ENCODE data around the gene PREX1.

The PREX1 gene

DNA sequence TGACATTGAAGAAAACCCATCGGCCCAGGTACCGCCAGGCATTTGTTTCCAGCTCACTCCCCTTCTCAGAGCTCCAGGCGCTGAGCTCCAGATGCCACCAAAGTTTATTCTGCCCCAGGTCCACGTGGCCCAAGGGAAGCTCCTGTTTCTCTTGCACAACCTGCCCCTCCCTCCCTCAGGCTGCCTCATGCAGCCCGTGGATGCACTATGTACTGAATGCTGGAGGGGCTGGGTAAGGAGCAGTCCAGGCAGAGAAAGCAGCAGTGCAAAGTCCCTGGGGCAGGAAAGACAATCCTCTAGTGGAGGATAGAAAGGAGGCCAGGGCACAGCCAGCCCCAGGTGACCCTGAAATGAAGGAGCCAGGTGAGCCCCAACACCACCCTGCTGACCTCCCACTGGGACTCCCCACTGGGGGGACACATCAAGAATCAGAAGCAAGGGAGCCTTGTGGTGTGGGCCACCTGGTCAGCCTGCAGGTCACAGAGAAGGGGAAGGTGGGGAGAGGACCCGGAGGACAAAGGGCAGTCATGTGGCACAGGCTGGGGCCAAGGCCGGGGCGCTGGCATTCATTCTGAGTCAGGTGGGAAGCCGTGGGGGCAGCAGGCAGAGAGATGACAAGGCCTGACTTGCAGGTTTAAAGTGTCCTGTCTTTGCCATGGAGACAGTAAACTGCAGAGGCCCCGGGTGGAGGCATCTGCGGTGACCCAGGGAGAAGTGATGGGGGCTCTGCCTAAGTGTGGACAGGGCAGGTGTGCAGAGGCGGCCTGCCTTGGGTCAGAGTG is 230.1 kb downstream of the PREX1 start:
- no peaks in the 10 kb centered on the region; the same call in none of the 2 replicates for H3K27me3 ChIP-seq (replicated peaks; ENCODE audit: control insufficient read depth, insufficient read depth, low read length)
- TF ChIP-seq, protein P1, sequence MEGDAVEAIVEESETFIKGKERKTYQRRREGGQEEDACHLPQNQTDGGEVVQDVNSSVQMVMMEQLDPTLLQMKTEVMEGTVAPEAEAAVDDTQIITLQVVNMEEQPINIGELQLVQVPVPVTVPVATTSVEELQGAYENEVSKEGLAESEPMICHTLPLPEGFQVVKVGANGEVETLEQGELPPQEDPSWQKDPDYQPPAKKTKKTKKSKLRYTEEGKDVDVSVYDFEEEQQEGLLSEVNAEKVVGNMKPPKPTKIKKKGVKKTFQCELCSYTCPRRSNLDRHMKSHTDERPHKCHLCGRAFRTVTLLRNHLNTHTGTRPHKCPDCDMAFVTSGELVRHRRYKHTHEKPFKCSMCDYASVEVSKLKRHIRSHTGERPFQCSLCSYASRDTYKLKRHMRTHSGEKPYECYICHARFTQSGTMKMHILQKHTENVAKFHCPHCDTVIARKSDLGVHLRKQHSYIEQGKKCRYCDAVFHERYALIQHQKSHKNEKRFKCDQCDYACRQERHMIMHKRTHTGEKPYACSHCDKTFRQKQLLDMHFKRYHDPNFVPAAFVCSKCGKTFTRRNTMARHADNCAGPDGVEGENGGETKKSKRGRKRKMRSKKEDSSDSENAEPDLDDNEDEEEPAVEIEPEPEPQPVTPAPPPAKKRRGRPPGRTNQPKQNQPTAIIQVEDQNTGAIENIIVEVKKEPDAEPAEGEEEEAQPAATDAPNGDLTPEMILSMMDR (IDR thresholded peaks at IDR 0.05; ENCODE audit: insufficient read depth, low read length, poor library complexity, severe bottlenecking) = no peak
- no peak for DNase-seq (ENCODE audit: extremely low read depth, insufficient read length)
- no peak overlapping the region for H3K4me3 ChIP-seq (replicated peaks; ENCODE audit: low read depth, low read length)
- no peaks in the 10 kb centered on the region for H3K36me3 ChIP-seq (ENCODE audit: control insufficient read depth, insufficient read depth, low read length)

DNA sequence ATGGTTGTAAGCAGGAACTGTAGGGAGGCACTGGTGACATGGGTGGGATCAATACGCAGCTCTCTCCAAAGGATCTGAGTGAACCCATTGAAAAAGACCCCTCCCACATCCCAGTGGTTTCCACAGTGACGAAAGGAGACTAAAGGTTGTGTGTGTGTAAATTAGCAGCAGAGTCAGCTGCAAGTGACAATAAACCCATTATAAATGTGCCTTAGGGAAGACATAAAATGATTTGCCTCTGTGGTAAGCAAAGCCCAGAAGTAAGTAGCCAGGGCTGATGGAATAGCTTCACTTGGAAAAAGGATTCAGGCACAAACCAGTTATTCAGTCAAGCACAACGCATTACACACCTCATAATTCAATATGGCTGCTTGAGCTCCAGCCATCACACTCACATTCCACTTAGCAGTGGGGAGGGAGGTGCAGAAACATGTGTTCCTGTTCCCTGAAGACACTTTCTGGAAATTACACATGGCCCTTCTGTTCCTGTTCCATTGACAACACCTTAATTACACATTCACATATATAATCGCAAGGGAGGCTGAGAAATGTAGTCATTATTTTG is 231.4 kb downstream of the PREX1 start:
- DNase-seq (ENCODE audit: extremely low read depth, insufficient read length) = no peak
- TF ChIP-seq, protein P1 (IDR thresholded peaks at IDR 0.05; ENCODE audit: insufficient read depth, low read length, poor library complexity, severe bottlenecking) = no peak

DNA sequence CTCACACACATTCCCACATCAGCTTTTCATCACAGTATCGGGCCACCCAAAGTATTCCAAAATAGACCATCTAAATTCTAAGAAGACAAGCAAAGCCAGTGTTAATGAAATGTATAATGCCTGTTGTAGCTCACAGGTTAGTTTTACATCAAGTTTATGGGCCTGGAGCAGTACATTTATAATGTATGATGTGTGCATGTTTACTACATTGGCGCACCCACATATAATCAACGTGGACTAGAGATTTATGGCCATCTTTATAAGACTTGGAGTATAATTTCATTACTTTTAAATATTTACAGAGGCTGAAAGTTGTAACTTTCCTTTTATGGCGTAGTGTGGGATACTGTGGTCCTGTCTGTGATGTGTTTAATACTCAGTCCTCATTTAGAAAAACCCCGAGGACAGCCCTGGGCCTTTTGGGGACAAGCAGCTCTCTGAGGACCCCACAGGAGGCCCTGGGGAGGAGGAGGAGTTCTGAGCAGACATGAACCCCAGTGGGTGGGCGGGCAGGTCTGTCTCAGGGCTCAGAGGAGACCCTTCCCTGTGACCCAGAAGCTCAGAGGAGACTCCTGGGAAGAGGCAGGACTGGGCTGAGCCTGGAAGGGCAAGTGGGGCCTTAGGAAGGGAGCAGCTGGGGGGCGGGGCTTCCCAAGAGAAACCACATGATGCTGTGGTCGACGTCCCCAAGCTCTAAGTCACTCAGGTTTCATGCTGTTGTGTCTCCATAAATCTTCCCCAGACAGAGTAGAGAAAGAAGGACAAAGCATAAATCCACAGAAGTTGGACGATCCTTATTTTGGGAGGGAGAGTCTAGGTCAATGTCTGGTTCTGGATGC is 232.1 kb downstream of the PREX1 start:
- no peak for DNase-seq (ENCODE audit: extremely low read depth, insufficient read length)
- H3K27me3 ChIP-seq (replicated peaks; ENCODE audit: control insufficient read depth, insufficient read depth, low read length) = no peaks in the 10 kb centered on the region; the same call in none of the 2 replicates
- TF ChIP-seq, protein P1 (IDR thresholded peaks at IDR 0.05; ENCODE audit: insufficient read depth, low read length, poor library complexity, severe bottlenecking) = no peak
- no peak overlapping the region for H3K4me3 ChIP-seq (replicated peaks; ENCODE audit: low read depth, low read length)
- H3K36me3 ChIP-seq (ENCODE audit: control insufficient read depth, insufficient read depth, low read length) = no peaks in the 10 kb centered on the region

More for the DNA sequence above, 231.4 kb downstream of the PREX1 start:
- Histone ChIP-seq H3K27me3 (replicated peaks; ENCODE audit: control insufficient read depth, insufficient read depth, low read length) (no peaks in the 10 kb centered on the region; the same call in none of the 2 replicates), H3K36me3 (ENCODE audit: control insufficient read depth, insufficient read depth, low read length) (no peaks in the 10 kb centered on the region), H3K4me3 (replicated peaks; ENCODE audit: low read depth, low read length) (no peak overlapping the region)

DNA sequence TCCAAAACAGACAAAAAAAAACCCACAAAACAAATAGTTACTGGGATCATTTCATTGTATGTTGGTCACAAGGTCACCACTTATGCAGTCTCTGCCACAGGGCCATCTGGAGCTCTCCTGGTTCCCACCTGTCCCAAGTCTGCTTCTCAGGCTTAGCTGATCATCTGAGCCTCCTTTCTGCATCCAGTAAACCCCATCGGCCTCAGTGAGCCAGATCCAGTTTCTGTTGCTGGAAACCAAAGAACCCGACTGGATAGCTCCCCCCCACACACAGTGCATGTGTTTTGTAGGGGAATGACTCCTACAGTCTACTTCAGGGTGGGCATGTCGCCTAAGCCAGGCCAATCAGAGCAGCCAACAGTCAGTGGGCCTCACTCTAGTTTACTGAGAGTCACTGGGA is 233.3 kb downstream of the PREX1 start:
- DNase-seq (ENCODE audit: extremely low read depth, insufficient read length) = no peak
- no peaks in the 10 kb centered on the region for H3K36me3 ChIP-seq (ENCODE audit: control insufficient read depth, insufficient read depth, low read length)
- H3K27me3 ChIP-seq (replicated peaks; ENCODE audit: control insufficient read depth, insufficient read depth, low read length) = no peaks in the 10 kb centered on the region; the same call in none of the 2 replicates

More for the DNA sequence above, 233.3 kb downstream of the PREX1 start:
- TF ChIP-seq, protein P1 (IDR thresholded peaks at IDR 0.05; ENCODE audit: insufficient read depth, low read length, poor library complexity, severe bottlenecking) = no peak
- no peak overlapping the region for H3K4me3 ChIP-seq (replicated peaks; ENCODE audit: low read depth, low read length)
